Measurements from ENCODE around the gene FOXO3.
A peak's percentile ranks its signal among the peaks of the same experiment; 100 is the strongest.

FOXO3 gene

GRCh38 chr6:108566406-108566805 is 5.7 kb downstream of the FOXO3 start:
- no peak for DNase-seq
- in situ Hi-C loops (cut with HindIII; ENCODE audit: low pct_ligation_motif_present, low pct_unique_long_range_greater_than_20kb, low sequenced_read_pairs), result no loop called here

GRCh38 chr6:108568101-108568500 is 7.4 kb downstream of the FOXO3 start:
- DNase-seq, result no peak
- in situ Hi-C loops (cut with HindIII; ENCODE audit: low pct_ligation_motif_present, low pct_unique_long_range_greater_than_20kb, low sequenced_read_pairs), result no loop called here

- no peak for DNase-seq
- in situ Hi-C loops (cut with HindIII; ENCODE audit: low pct_ligation_motif_present, low pct_unique_long_range_greater_than_20kb, low sequenced_read_pairs), result no loop called here
These were observed 8.0 kb downstream of the FOXO3 start for GRCh38 chr6:108568551-108569305.

GRCh38 chr6:108570517-108570916 is 9.8 kb downstream of the FOXO3 start:
- DNase-seq, result no peak
- in situ Hi-C loops (cut with HindIII; ENCODE audit: low pct_ligation_motif_present, low pct_unique_long_range_greater_than_20kb, low sequenced_read_pairs), result no loop called here

GRCh38 chr6:108574457-108575141 is 13.9 kb downstream of the FOXO3 start:
- in situ Hi-C loops (cut with HindIII; ENCODE audit: low pct_ligation_motif_present, low pct_unique_long_range_greater_than_20kb, low sequenced_read_pairs), result no loop called here
- DNase-seq, result no peak

GRCh38 chr6:108575905-108576494 is 15.3 kb downstream of the FOXO3 start:
- DNase-seq, result no peak
- in situ Hi-C loops (cut with HindIII; ENCODE audit: low pct_ligation_motif_present, low pct_unique_long_range_greater_than_20kb, low sequenced_read_pairs), result no loop called here

- no peak for DNase-seq
- in situ Hi-C loops (cut with HindIII; ENCODE audit: low pct_ligation_motif_present, low pct_unique_long_range_greater_than_20kb, low sequenced_read_pairs), result no loop called here
These were observed 16.0 kb downstream of the FOXO3 start for GRCh38 chr6:108576709-108577108.

GRCh38 chr6:108578166-108578565 is 17.4 kb downstream of the FOXO3 start:
- no peak for DNase-seq
- in situ Hi-C loops (cut with HindIII; ENCODE audit: low pct_ligation_motif_present, low pct_unique_long_range_greater_than_20kb, low sequenced_read_pairs), result no loop called here

- in situ Hi-C loops (cut with HindIII; ENCODE audit: low pct_ligation_motif_present, low pct_unique_long_range_greater_than_20kb, low sequenced_read_pairs), result no loop called here
- no peak for DNase-seq
These were observed 18.0 kb downstream of the FOXO3 start for GRCh38 chr6:108578595-108579327.

GRCh38 chr6:108579328-108579721 is 18.6 kb downstream of the FOXO3 start:
- in situ Hi-C loops (cut with HindIII; ENCODE audit: low pct_ligation_motif_present, low pct_unique_long_range_greater_than_20kb, low sequenced_read_pairs), result no loop called here
- DNase-seq, result no peak

GRCh38 chr6:108580646-108581045 is 19.9 kb downstream of the FOXO3 start:
- in situ Hi-C loops (cut with HindIII; ENCODE audit: low pct_ligation_motif_present, low pct_unique_long_range_greater_than_20kb, low sequenced_read_pairs), result no loop called here

GRCh38 chr6:108581237-108581931 is 20.7 kb downstream of the FOXO3 start:
- in situ Hi-C loops (cut with HindIII; ENCODE audit: low pct_ligation_motif_present, low pct_unique_long_range_greater_than_20kb, low sequenced_read_pairs), result no loop called here
- peak; percentile 62 for DNase-seq

More at GRCh38 chr6:108580646-108581045, 19.9 kb downstream of the FOXO3 start:
- DNase-seq, result no peak

- in situ Hi-C loops (cut with HindIII; ENCODE audit: low pct_ligation_motif_present, low pct_unique_long_range_greater_than_20kb, low sequenced_read_pairs), result no loop called here
- no peak for DNase-seq
These were observed 21.3 kb downstream of the FOXO3 start for GRCh38 chr6:108581932-108582475.

GRCh38 chr6:108582618-108583017 is 21.9 kb downstream of the FOXO3 start:
- in situ Hi-C loops (cut with HindIII; ENCODE audit: low pct_ligation_motif_present, low pct_unique_long_range_greater_than_20kb, low sequenced_read_pairs), result no loop called here

GRCh38 chr6:108584323-108584722 is 23.6 kb downstream of the FOXO3 start:
- no peak for DNase-seq
- in situ Hi-C loops (cut with HindIII; ENCODE audit: low pct_ligation_motif_present, low pct_unique_long_range_greater_than_20kb, low sequenced_read_pairs), result no loop called here

More at GRCh38 chr6:108582618-108583017, 21.9 kb downstream of the FOXO3 start:
- no peak for DNase-seq

- no peak for DNase-seq
- in situ Hi-C loops (cut with HindIII; ENCODE audit: low pct_ligation_motif_present, low pct_unique_long_range_greater_than_20kb, low sequenced_read_pairs), result no loop called here
These were observed 24.6 kb downstream of the FOXO3 start for GRCh38 chr6:108585359-108585758.

- in situ Hi-C loops (cut with HindIII; ENCODE audit: low pct_ligation_motif_present, low pct_unique_long_range_greater_than_20kb, low sequenced_read_pairs), result no loop called here
- DNase-seq, result no peak
These were observed 25.3 kb downstream of the FOXO3 start for GRCh38 chr6:108585921-108586536.
